Measurements from ENCODE around the gene KIF26B. TPM values are rescaled to one million over a fixed set of nuclear protein-coding genes. Genes with fewer than 3 reads are reported as not detected.

The KIF26B gene
- polyA plus RNA-seq, 1 donor from 2014 or later: 6.3 TPM

GRCh38 chr1:245180496-245181157, 25.8 kb downstream of the KIF26B start:
- Histone ChIP-seq H3K4me2 (ENCODE audit: low read length) (no peak overlapping the region), H3K27me3 (ENCODE audit: insufficient read depth, low read depth, low read length) (no peaks in the 10 kb centered on the region), H3F3A (ENCODE audit: insufficient read depth, low read length, poor library complexity, severe bottlenecking) (no peaks in the 10 kb centered on the region), H3K4me3 (ENCODE audit: low read length) (peak overlapping the region; percentile 16), H3K9ac (ENCODE audit: low read length) (no peak overlapping the region), H3K27ac (ENCODE audit: low read length) (peak overlapping the region; percentile 49), H4K20me1 (ENCODE audit: insufficient read depth) (no peaks in the 10 kb centered on the region), H3K79me2 (replicated peaks; ENCODE audit: insufficient read depth, low read length) (no peaks in the 10 kb centered on the region), H3K9me2 (ENCODE audit: insufficient read depth, low read length) (no peaks in the 10 kb centered on the region), H2AFZ (ENCODE audit: low read depth, low read length) (no peak overlapping the region), H3K36me3 (ENCODE audit: insufficient read depth, low read length) (no peaks in the 10 kb centered on the region), H3K9me3 (ENCODE audit: low read length) (no peaks in the 10 kb centered on the region)
- TF ChIP-seq EZH2 (IDR thresholded peaks at IDR 0.05; ENCODE audit: borderline replicate concordance, insufficient read depth, low read length, poor library complexity, severe bottlenecking): no peak
- TF ChIP-seq TAF1 (IDR thresholded peaks at IDR 0.05; ENCODE audit: low read depth): no peak
- TF ChIP-seq SMC3 (conservative IDR thresholded peaks at IDR 0.05; ENCODE audit: poor library complexity): no peak
- no peak for TF ChIP-seq EP300 (conservative IDR thresholded peaks at IDR 0.05; ENCODE audit: poor library complexity, severe bottlenecking)
- TF ChIP-seq REST (IDR thresholded peaks at IDR 0.05; ENCODE audit: borderline replicate concordance): no peak
- no peak for TF ChIP-seq POLR2AphosphoS5 (IDR thresholded peaks at IDR 0.05)
- TF ChIP-seq MXI1 (conservative IDR thresholded peaks at IDR 0.05; ENCODE audit: poor library complexity, severe bottlenecking): no peak
- TF ChIP-seq RAD21 (conservative IDR thresholded peaks at IDR 0.05): no peak
- TF ChIP-seq, protein P1, sequence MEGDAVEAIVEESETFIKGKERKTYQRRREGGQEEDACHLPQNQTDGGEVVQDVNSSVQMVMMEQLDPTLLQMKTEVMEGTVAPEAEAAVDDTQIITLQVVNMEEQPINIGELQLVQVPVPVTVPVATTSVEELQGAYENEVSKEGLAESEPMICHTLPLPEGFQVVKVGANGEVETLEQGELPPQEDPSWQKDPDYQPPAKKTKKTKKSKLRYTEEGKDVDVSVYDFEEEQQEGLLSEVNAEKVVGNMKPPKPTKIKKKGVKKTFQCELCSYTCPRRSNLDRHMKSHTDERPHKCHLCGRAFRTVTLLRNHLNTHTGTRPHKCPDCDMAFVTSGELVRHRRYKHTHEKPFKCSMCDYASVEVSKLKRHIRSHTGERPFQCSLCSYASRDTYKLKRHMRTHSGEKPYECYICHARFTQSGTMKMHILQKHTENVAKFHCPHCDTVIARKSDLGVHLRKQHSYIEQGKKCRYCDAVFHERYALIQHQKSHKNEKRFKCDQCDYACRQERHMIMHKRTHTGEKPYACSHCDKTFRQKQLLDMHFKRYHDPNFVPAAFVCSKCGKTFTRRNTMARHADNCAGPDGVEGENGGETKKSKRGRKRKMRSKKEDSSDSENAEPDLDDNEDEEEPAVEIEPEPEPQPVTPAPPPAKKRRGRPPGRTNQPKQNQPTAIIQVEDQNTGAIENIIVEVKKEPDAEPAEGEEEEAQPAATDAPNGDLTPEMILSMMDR (IDR thresholded peaks at IDR 0.05; ENCODE audit: poor library complexity, severe bottlenecking): no peak

DNA sequence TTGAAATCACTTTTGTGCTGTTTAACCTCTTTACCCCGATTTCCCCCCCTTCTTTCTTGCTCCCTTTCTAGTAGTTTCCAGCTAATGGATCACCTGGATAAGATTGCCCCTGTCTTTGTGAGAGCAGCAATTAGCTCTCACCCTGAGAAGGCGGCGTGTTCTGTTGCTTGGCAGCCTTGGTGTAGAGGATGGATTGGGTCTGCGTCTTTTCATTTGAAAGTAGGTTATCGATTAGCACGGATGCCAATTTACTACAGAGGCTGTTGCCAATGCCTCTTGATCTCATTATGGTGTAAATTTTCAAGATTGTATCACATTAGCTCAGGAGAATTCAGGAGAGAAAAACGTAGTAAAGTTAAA, 26.4 kb downstream of the KIF26B start:
- H3K9ac ChIP-seq (ENCODE audit: low read length): no peak overlapping the region
- H3K27me3 ChIP-seq (ENCODE audit: insufficient read depth, low read depth, low read length): no peaks in the 10 kb centered on the region
- no peaks in the 10 kb centered on the region for H3K79me2 ChIP-seq (replicated peaks; ENCODE audit: insufficient read depth, low read length)
- peak overlapping the region; percentile 16 for H3K4me3 ChIP-seq (ENCODE audit: low read length)
- no peaks in the 10 kb centered on the region for H4K20me1 ChIP-seq (ENCODE audit: insufficient read depth)
- no peak overlapping the region for H3K4me2 ChIP-seq (ENCODE audit: low read length)
- H3K9me3 ChIP-seq (ENCODE audit: low read length): no peaks in the 10 kb centered on the region
- H3K9me2 ChIP-seq (ENCODE audit: insufficient read depth, low read length): no peaks in the 10 kb centered on the region
- H2AFZ ChIP-seq (ENCODE audit: low read depth, low read length): no peak overlapping the region
- no peaks in the 10 kb centered on the region for H3K36me3 ChIP-seq (ENCODE audit: insufficient read depth, low read length)
- peak overlapping the region; percentile 49 for H3K27ac ChIP-seq (ENCODE audit: low read length)
- TF ChIP-seq REST (IDR thresholded peaks at IDR 0.05; ENCODE audit: borderline replicate concordance): no peak
- H3F3A ChIP-seq (ENCODE audit: insufficient read depth, low read length, poor library complexity, severe bottlenecking): no peaks in the 10 kb centered on the region

Data from neural cell (in vitro differentiated cells).